Ovary (tissue), 9 donors: Measurements from ENCODE around the gene TTC7B. TPM values are rescaled to one million over a fixed set of nuclear protein-coding genes. Genes with fewer than 3 reads are reported as not detected.

Experiments
- DNase-seq, 5 donors: peaks; one replicate each; pipeline ENCODE4 v3.0.0-alpha.2; 2019 to 2020
- H3K27ac ChIP-seq, 2 donors: fragments of 200-600 bp; one replicate each; pipeline versions ENCODE4 v1.5.1 to v1.8.0; 2019 to 2022
- H3K27me3 ChIP-seq: fragments of 200-600 bp; one replicate; pipeline ENCODE4 v1.8.0; 2022
- H3K36me3 ChIP-seq: fragments of 200-600 bp; sonication (generic); one replicate; pipeline ENCODE4 v1.5.1; 2019
- H3K4me1 ChIP-seq: one replicate; pipeline ENCODE4 v1.8.1; 2013; ENCODE audit warnings: mild to moderate bottlenecking, moderate library complexity; ENCODE audit not compliant: insufficient read depth
- H3K4me3 ChIP-seq: fragments of 200-600 bp; sonication (generic); one replicate; pipeline ENCODE4 v1.5.1; 2017
- H3K9me3 ChIP-seq, 2 donors: fragments of 200-600 bp in 1 of 2; sonication (generic) in 1 of 2; one replicate each; pipeline versions ENCODE4 v1.5.1 to v1.8.1; 2013 to 2019; ENCODE audit warnings: mild to moderate bottlenecking in 1 of 2, moderate library complexity in 1 of 2
- CTCF ChIP-seq, 3 donors: fragments of 450-650 bp in 2 of 3; fragments of 200-600 bp in 1 of 3; IDR thresholded peaks; one replicate each; pipeline versions ENCODE4 v1.5.1 to v1.8.0; 2016 to 2022; ENCODE audit warnings: antibody characterized with exemption in 3 of 3, mild to moderate bottlenecking in 1 of 3
- EP300 ChIP-seq: sonication (generic); formaldehyde crosslinking; IDR thresholded peaks from one replicate; pipeline ENCODE4 v1.6.1; 2017; ENCODE audit warnings: antibody characterized with exemption
- POLR2A ChIP-seq: fragments of 450-650 bp; IDR thresholded peaks from one replicate; pipeline ENCODE4 v1.6.1; 2017; ENCODE audit warnings: antibody characterized with exemption, mild to moderate bottlenecking, moderate library complexity
- whole genome bisulfite sequencing, 3 donors: extraction: QIAGEN DNeasy Blood & Tissue Kit in 1 of 3; methylation state at CpG; one replicate each; pipeline versions ENCODE4 v1.1.5 to v1.1.7; 2013 to 2017; 5-methylcytosine and 5-hydroxymethylcytosine counted together
- intact Hi-C, 4 donors: fragments of 100-400 bp; cut with DNase I; formaldehyde crosslinking; loops; one replicate each; pipeline versions ENCODE4 v1.11.0 to v1.15.1; 2022 to 2023
- polyA plus RNA-seq, 2 donors: library from polyadenylated mRNA; stranded (reverse); fragments of 200-250 nt in 1 of 2; fragments of 350-450 nt in 1 of 2; fragmentation: Illumina TruSeq in 1 of 2; extraction: RNeasy Lipid Tissue Mini Kit (QIAGEN cat#74804) in 1 of 2; gene quantifications; one replicate each; pipeline ENCODE4 v1.2.3, GENCODE V29; 2013 to 2014
- total RNA-seq, 7 donors: library from RNA; depleted of rRNA in 2 of 7; stranded (reverse); fragments of >200 nt in 2 of 7; fragmentation: NEBNext Ultra II Directional in 3 of 7; extraction: Animal tissue kit (Norgen Biotek cat#: 25700) in 3 of 7; gene quantifications; one replicate each; pipeline versions ENCODE4 v1.1.0 to v1.2.4, GENCODE V29; 2016 to 2023
- donor health status: DM: no; HTN: no; CAD: no; lungs with moderate emphysema.
- donor health status: DM: no; HTN: no; CAD: no.
- donor health status: Bipolar disorder and iron deficiency.
- donor health status: DM: yes; HTN: yes; CAD: no.
- donor health status: DM: no; HTN: no; CAD: no.
- donor health status: DM: yes; HTN: yes; CAD: no.

TTC7B gene
- total and polyA plus RNA-seq, 9 donors, result 18.2 to 39.5 (median 34.2) TPM

GRCh38 chr14:90552465-90553297 is 263.5 kb downstream of the TTC7B start:
- TF ChIP-seq CTCF (IDR thresholded peaks at IDR 0.05) (no peak), POLR2A (no peak), EP300 (no peak)
- intact Hi-C loops, result no loop called here
- no peak overlapping the region for H3K4me3 ChIP-seq
- no peak for DNase-seq
- no peaks in the 10 kb centered on the region for H3K9me3 ChIP-seq
- peak overlapping the region; percentile 46 to 59 for H3K27ac ChIP-seq
- 90 to 94% (median 92%) methylated on average over 17 of the region's 17 CpGs for WGBS, 3 donors
- no peaks in the 10 kb centered on the region for H3K27me3 ChIP-seq
- H3K4me1 ChIP-seq, result peaks cover 6% of the 10 kb centered on the region
- no peaks in the 10 kb centered on the region for H3K36me3 ChIP-seq

- no peak for TF ChIP-seq CTCF (IDR thresholded peaks at IDR 0.05)
- no peak for TF ChIP-seq POLR2A
- H3K36me3 ChIP-seq, result no peaks in the 10 kb centered on the region
- intact Hi-C loops, result no loop called here
- peak overlapping the region; percentile 46 to 59 for H3K27ac ChIP-seq
- H3K27me3 ChIP-seq, result no peaks in the 10 kb centered on the region
- peaks cover 6% of the 10 kb centered on the region for H3K4me1 ChIP-seq
- H3K9me3 ChIP-seq, result no peaks in the 10 kb centered on the region
- WGBS, 3 donors, result 69 to 77% (median 70%) methylated on average over 10 to 11 of the region's 11 CpGs
- DNase-seq, result peak in 2 of 5 donors; percentile 52 to 64
- no peak overlapping the region for H3K4me3 ChIP-seq
These were observed 264.3 kb downstream of the TTC7B start for GRCh38 chr14:90551733-90552464.

- intact Hi-C loops, result no loop called here
- Histone ChIP-seq H3K4me1 (peaks cover 10% of the 10 kb centered on the region), H3K36me3 (no peaks in the 10 kb centered on the region), H3K4me3 (no peak overlapping the region), H3K9me3 (no peaks in the 10 kb centered on the region), H3K27ac (peak overlapping the region in 1 of 2 donors; percentile 59), H3K27me3 (no peaks in the 10 kb centered on the region)
- no peak for TF ChIP-seq CTCF (IDR thresholded peaks at IDR 0.05)
- no peak for TF ChIP-seq EP300
- no peak for TF ChIP-seq POLR2A
- WGBS, 3 donors, result 11 to 59% (median 26%) methylated on average over 6 of the region's 6 CpGs
- peak in 4 of 5 donors; percentile 75 to 91 (median 79) for DNase-seq
These were observed 265.0 kb downstream of the TTC7B start for GRCh38 chr14:90551070-90551704.

- TF ChIP-seq POLR2A (no peak), CTCF (IDR thresholded peaks at IDR 0.05) (no peak), EP300 (no peak)
- Histone ChIP-seq H3K4me3 (no peak overlapping the region), H3K27me3 (no peaks in the 10 kb centered on the region), H3K36me3 (no peaks in the 10 kb centered on the region), H3K27ac (no peak overlapping the region), H3K4me1 (peaks cover 16% of the 10 kb centered on the region), H3K9me3 (no peaks in the 10 kb centered on the region)
- intact Hi-C loops, result no loop called here
- WGBS, 3 donors, result 71 to 79% (median 77%) methylated on average over 10 of the region's 10 CpGs
- DNase-seq, result peak in 1 of 5 donors; percentile 5
These were observed 266.2 kb downstream of the TTC7B start for GRCh38 chr14:90549794-90550641.
